NCI-H1092 treated with DMSO at 0.1 percent for 48 hours (cell line): Measurements from ENCODE around the gene MAGI3.
A peak's percentile ranks its signal among the peaks of the same experiment; 100 is the strongest.
"Not testable (repeated sequence)": the region's sequence is repeated elsewhere in the genome, so short reads cannot be mapped to it uniquely, and the experiment has no call there.

Experiments
- DNase-seq: peaks from one replicate; lab custom pipeline; 2025; lab: John Stamatoyannopoulos, UW

The MAGI3 gene

DNA sequence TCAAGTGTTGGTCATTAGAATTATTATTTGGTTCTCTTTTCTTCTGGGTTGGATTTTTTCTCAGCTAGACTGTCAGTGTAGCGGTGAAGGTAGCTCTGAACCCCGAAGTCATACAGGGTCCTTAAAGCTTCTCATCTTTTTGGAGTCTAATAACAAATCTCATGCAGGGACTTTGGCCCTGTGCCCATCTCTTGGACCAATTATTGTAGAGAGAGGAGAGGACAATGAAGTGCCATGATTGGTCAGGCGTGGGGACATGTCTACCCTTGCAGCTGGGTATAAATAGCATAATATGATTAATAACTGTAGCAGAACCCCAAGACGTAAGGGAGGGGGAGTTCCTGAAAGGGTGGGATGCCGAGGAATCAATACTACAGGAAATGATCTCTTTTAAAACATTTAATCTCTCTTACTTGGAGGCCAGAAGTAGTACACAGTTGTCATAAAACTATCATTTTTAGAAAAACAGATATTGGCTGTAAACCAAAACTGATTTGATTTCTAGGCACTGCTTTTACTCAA is 8.8 kb downstream of the MAGI3 start:
- no peak for DNase-seq

GRCh38 chr1:113401067-113401466 is 10.8 kb downstream of the MAGI3 start:
- DNase-seq = no peak

DNA sequence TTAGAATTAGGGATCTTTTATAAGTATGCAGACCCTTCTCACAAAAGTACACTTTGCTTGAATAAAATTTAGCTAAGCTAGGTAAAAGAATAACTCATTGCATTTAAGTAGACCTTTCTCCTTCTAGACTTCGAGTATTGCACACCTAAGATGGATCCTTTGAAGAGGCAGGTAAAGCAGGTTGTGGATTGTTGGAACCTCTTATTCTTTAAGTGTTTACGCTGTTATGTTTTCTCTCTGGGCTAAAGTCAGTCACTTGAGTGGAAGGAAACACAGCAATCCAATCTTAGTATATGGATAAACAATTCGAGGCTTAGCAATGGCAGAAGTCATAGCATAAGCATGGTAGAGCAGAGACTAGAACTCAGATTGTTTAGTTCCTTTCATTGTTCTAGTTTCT is 11.4 kb downstream of the MAGI3 start:
- DNase-seq = no peak

DNA sequence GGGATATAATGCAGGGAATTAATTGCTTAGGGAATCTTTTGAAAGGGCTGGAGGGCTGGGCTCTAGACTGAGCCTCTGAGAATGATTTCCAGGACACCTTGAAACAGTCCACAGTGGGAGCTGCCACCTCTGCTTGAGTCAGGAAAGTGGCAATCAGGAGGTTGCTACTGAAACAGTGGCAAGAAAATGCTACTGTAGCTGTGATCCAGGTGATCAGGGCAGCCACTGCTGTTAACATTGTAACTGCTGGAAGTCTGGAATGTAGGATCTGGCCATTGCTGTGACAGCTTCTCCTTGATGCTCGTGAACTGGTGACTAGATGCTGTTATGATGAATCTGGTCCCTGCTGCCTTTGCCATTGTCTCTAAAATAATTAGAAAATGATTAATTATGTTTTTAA is 12.8 kb downstream of the MAGI3 start:
- no peak for DNase-seq

DNA sequence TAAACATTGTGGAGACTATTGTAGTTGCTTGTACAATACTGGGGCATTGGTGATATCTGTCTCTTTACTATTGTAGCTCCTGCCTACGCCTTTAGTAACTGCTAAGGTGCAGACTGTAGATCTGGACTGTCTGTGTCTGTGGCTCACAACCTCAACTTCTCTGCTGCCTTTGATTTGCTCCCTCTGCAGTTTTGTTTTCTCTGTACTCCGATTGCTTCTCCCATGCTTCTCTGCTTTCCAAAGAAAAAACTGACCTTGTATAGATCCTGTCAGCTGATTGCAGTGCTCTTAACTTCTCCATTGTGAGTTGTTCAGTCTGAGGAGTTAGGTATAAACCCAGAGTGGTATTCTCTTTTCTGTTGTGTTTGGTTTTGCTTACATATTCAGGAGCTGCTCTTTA is 15.3 kb downstream of the MAGI3 start:
- no peak for DNase-seq

DNA sequence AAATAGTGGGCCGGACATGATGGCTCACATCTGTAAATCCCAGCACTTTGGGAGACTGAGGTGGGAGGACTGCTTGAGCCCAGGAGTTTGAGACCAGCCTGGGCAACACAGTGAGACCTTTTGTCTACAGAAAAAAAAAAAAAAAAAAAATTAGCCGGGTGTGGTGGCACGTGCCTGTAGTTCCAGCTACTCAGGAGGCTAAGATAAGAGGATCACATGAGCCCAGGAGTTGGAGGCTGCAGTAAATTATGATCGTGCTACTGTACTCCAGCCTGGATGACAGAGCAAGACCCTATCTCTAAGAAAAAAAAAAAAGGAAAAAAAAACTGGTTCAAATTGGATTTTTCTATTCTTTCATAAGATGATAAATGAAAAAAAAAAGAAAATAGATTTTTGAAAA is 15.8 kb downstream of the MAGI3 start:
- not testable (repeated sequence) for DNase-seq

DNA sequence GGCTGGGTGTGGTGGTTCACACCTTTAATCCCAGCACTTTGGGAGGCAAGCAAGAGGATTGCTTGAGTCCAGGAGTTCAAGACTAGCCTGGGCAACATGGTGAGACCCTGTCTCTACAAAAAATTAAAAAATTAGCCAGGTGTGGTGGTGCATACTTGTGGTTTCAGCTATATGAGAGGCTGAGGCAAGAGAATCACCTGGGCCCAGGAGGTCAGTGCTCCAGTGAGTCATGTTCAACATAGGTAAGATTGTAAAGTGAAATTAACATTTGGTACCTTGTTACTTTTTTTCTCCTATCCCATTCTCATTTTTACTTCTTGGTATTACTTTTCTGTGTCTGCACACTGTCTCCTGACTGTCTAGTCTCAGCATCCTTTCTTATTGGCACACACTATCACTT is 19.0 kb downstream of the MAGI3 start:
- no peak for DNase-seq

DNA sequence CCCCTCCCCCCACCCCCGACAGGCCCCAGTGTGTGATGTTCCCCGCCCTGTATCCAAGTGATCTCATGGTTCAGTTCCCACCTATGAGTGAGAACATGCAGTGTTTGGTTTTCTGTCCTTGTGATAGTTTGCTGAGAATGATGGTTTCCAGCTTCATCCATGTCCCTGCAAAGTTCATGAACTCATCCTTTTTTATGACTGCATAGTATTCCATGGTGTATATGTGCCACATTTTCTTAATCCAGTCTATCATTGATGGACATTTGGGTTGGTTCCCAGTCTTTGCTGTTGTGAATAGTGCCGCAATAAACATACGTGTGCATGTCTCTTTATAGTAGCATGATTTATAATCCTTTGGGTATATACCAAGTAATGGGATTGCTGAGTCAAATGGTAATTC is 21.7 kb downstream of the MAGI3 start:
- not testable (repeated sequence) for DNase-seq

- DNase-seq = peak; percentile 9
Observed at GRCh38 chr1:113415310-113416070, 25.2 kb downstream of the MAGI3 start.

GRCh38 chr1:113416071-113416470 is 25.8 kb downstream of the MAGI3 start:
- DNase-seq = not testable (repeated sequence)

DNA sequence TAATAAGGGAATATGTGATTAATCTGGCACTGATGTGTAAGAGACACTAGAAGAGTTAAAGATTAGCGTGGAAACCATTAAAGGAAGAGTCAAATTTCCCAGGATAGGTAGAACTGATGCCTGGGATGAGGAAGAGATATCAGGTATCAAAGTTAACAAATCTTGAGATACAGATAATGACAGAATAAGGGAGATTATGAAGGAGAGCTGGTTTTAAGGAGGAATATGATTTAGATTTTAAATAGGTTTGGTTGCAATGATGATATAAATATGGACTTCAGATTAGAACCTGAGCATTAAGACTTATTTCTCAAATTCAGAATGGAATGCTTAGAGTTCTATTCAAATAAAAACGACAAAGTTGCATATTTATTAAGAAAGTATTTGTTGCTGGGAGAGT is 26.2 kb downstream of the MAGI3 start:
- DNase-seq = peak; percentile 31

- no peak for DNase-seq
Observed at GRCh38 chr1:113422315-113423068, 32.2 kb downstream of the MAGI3 start.

DNA sequence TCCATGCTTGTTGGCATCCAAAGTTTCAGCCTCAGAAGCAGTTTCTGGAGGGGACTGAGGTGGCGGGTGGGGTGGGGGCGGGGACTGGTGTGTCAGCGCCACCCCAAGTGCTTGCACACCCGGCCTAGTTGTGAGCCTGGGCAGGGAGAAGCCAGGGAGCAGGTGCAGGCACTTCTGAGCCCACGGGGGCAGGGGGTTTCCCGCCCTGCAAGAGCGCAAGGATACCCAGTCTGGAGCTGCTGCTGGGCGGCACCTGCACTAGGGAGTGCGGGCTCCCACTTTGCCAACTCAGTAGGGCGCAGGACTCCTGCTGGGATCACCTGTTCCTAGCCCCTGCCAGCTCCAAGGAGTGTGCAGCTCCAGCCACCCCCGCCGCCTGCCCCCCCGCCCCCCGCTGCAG is 33.5 kb downstream of the MAGI3 start:
- no peak for DNase-seq

GRCh38 chr1:113429461-113430153 is 39.3 kb downstream of the MAGI3 start:
- no peak for DNase-seq

- no peak for DNase-seq
Observed at GRCh38 chr1:113433184-113433583, 42.9 kb downstream of the MAGI3 start.

DNA sequence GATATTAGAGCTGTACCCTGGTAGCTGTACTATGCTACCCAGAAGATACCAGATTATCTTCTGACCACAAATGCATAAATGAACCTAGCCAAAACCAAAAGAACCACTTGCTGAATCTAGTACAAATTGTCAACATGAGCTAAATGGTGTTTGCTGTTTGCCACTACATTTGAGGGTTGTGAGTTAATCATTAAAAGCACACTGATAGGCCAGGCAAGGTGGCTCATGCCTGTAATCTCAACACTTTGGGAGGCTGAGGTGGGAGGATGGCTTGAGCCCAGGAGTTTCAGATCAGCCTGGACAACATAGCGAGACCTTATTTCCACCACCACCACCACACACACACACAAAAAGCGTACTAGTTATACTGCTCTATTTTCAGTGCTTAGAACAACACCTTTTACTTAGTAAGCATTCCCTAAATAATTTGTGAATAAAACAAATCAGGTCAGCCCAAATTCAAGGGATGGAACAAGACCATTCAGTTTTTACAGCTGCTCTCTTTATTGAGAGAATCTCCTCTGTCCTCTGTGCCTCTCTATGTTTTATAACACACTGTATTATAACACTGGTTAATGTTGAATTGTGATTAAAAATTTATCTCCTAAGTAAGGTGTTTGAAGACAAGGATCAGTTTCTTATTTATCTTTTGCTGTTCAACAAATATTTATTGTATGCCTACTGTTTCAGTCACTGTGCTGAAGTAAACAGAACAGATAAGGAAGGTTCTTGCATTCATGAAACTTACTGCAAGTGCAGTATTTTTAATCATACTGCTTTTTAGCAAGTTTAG is 44.0 kb downstream of the MAGI3 start:
- DNase-seq = no peak

GRCh38 chr1:113434874-113435175 is 44.5 kb downstream of the MAGI3 start:
- no peak for DNase-seq

DNA sequence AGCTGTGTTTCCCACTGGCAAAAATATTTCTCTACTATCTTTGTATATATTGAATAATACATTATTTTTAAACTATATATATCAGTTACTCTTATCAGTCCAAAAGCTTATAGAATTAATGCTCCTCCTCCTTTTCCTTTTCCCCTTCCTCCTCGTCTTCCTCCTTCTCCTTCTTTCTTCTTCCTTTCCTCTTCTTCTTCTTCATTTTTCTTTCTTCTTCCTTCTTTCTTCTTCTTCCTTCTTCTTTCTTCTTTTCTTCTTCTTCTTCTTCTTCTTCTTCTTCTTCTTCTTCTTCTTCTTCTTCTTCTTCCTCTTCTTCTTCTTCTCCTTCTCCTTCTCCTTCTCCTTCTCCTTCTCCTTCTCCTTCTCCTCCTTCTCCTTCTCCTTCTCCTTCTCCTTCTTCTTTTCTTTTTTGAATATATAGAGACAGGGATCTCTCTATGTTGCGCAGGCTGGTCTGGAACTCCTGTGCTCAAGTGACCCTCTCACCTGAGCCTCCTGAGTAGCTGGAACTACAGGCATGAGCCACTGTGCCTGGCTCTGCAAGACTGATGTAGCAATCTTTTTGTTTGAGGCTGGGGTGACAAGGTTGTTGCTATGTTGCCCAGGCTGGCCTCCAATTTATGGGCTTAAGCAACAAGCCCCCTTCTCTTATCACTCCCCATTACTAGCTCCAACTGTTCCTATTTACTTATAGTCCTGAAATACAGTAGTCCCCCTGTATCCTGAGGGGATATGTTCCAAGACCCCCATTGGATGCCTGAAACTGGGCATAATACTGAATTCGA is 47.4 kb downstream of the MAGI3 start:
- no peak for DNase-seq

DNA sequence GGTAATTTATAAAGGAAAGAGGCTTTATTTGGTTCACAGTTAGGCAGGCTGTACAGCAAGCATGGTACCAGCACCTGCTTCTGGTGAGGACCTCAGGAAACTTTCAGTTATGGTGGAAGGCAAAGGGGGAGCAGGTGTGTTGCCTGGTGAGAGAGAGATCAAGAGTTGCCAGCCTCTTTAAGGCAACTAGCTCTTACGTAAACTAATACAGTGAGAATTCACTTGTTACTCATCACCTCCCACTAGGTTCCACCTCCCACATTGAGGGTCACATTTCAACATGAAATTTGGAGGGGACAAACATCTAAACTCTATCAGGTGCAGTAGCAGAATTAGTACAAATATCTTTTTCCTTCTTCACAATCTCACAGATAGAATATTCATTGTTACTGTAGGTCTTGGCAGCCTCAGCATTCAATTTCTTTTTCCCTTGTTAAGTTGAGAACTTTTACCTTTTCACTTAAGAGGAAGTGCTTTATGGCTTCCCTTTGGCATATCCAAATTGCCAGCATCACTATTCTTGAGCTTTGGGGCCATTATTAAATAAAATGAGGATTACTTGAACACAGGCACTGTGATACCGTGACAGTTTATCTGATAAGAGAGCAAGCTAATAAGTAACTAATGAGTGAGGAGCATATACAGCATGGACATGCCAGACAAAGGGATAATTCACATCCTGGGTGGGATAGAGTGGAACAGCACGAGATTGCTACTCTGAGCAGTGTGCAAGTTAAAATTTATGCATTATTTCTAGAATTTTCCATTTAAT is 48.4 kb downstream of the MAGI3 start:
- no peak for DNase-seq

- DNase-seq = no peak
Observed at GRCh38 chr1:113439277-113439670, 49.0 kb downstream of the MAGI3 start.

DNA sequence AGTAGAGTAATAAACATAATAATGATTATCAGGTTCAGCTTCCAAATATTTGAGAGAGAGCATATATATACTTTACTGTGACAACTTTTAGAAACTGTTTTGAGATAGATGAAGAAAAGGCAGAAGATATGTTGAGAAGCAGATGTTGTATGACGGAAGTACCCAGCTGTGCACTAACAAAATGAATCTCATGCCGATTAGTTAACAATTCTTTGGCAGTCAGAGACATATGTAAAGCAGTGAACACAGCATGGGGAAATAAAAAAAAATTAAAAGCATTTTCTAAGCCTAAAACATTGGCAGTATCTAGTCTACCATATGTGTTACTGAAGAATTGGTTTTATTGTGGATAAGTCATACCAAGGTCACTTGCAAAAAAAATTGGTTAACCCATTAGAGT is 51.8 kb downstream of the MAGI3 start:
- no peak for DNase-seq
